DMS153 treated with DMSO at 0.1 percent for 48 hours (cell line): ENCODE measurements around the gene THTPA.

Experiments used
- DNase-seq: peaks from one replicate; lab custom pipeline; 2025; ENCODE audit not compliant: unreplicated experiment; lab: John Stamatoyannopoulos, UW

THTPA gene

GRCh38 chr14:23550812-23551265 is 5.2 kb upstream of the THTPA start:
- DNase-seq = no peak

GRCh38 chr14:23551266-23552028 is 4.6 kb upstream of the THTPA start, which contains the start of gene ZFHX2:
ZFHX2 (minus strand) TSS chr14:23551765; CDS start chr14:23535325, 16,440 bp downstream.
- DNase-seq = peak; percentile 75

GRCh38 chr14:23555533-23555881 is 564 bp upstream of the THTPA start:
- no peak for DNase-seq

- DNase-seq = no peak
Observed at GRCh38 chr14:23556700-23557440, 799 bp downstream of the THTPA start.

- no peak for DNase-seq
Observed at GRCh38 chr14:23557521-23557920, 1.4 kb downstream of the THTPA start.

GRCh38 chr14:23557946-23558345 is 1.9 kb downstream of the THTPA start:
- no peak for DNase-seq

- DNase-seq = no peak
Observed at GRCh38 chr14:23558346-23559009, 2.4 kb downstream of the THTPA start.

- no peak for DNase-seq
Observed at GRCh38 chr14:23559010-23559925, 3.2 kb downstream of the THTPA start.

GRCh38 chr14:23559926-23560520 is 4.0 kb downstream of the THTPA start:
- DNase-seq = no peak

GRCh38 chr14:23561259-23561658 is 5.2 kb downstream of the THTPA start:
- no peak for DNase-seq

- no peak for DNase-seq
Observed at GRCh38 chr14:23561873-23562821, 6.1 kb downstream of the THTPA start.

- no peak for DNase-seq
Observed at GRCh38 chr14:23562822-23563472, 6.9 kb downstream of the THTPA start.

- no peak for DNase-seq
Observed at GRCh38 chr14:23563473-23564180, 7.6 kb downstream of the THTPA start.

GRCh38 chr14:23564181-23564812 is 8.2 kb downstream of the THTPA start:
- no peak for DNase-seq

- DNase-seq = no peak
Observed at GRCh38 chr14:23564876-23565275, 8.8 kb downstream of the THTPA start.

- DNase-seq = no peak
Observed at GRCh38 chr14:23565626-23566025, 9.6 kb downstream of the THTPA start.

- no peak for DNase-seq
Observed at GRCh38 chr14:23566112-23566777, 10.2 kb downstream of the THTPA start.
